GM04503 (cell line): ENCODE results near the gene RDH16.
"Not testable (repeated sequence)": the region's sequence is repeated elsewhere in the genome, so short reads cannot be mapped to it uniquely, and the experiment has no call there.

Experiments used
- DNase-seq: peaks from one replicate; pipeline ENCODE4 v3.0.0-alpha.2; 2012; ENCODE audit warnings: low read depth

The RDH16 gene

DNA sequence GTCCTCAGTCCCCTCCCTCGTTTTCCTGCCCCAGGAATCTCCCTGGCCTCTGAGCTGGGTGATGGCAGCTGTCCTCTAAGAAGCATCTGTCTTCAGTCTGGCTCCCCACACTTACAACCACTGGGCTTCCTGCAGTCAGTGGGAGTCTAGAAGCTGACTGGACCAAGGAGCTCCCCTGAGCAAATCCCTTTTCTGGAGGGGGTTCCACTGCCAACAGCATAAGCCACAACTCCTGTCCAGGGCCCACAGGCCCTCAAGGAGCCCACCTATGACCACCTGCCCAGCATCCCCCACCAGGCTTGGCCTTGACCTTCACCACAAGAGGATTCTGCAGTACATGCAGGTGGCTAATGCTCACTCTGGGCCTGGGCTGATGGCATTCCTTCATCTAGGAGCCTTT, 4.1 kb downstream of the RDH16 start:
- DNase-seq = no peak

DNA sequence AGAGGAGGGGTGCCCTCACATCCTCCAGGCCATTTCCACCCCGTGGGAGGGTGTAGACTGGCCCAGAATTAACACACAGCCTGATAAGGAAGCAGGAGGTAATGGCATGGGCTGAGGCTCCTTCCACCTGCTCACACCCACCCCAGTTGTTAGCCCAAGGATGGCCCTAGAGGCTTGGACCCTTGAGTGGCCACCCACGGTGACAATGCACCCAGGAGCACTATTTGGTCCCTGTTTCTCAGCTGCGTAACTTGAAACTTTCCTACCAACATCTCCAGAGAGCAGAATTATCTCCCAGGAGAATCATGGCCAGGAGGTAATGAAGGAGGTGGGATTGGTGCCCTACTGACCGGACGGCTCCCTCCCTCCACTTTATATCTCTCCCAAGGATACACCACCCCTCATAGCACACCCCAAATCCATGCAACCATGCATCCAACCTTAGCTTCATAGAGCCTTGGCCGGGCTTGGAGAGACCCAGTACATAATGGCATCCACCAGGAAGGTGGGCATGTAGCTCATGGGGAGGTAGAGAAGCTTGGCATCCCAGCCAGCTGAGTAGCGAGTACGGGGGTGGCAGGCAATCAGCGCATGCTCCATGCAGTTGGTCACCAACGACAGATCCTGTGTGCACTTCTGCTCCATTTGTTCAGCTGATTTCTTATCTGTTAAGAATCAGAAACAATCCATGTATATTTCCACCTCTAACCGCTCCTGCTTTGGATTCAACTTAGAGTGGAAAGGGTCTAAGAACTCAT, 5.6 kb downstream of the RDH16 start:
- DNase-seq = no peak

DNA sequence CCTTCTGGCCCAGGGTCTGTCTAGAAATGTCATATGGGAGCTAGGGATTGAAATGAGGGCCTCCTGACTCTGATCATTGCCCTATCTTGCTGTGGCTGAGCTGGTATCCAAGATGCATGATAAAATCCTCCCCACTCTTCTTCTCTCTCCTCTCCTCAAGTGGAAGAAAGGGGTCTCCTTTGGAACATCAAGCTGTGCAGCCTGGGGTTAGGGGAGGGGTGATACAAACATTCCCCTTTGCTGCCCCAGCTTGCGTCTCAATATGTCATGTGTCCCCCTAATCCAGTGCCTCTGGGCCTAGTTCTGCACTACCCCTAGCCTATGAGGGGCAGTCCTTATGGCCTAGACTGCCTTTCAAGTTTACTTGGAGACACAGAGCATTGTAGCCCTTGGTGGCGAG, 8.5 kb downstream of the RDH16 start:
- no peak for DNase-seq

DNA sequence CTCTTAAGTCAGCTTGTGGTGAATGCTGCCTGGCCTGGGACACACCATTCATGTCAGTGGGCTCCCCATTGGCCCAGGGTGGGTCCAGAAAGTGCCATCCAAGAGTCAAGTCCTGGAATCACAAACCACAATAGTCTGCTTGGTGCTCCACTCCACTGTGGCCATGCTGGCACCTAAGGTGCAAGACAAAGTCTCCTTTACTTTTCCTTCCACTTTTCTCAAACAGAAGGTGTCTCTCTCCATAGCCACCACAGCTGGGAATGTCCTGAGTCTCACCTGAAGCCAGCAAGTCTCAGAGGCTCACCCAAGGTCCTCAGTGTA, 9.0 kb downstream of the RDH16 start:
- DNase-seq = no peak

DNA sequence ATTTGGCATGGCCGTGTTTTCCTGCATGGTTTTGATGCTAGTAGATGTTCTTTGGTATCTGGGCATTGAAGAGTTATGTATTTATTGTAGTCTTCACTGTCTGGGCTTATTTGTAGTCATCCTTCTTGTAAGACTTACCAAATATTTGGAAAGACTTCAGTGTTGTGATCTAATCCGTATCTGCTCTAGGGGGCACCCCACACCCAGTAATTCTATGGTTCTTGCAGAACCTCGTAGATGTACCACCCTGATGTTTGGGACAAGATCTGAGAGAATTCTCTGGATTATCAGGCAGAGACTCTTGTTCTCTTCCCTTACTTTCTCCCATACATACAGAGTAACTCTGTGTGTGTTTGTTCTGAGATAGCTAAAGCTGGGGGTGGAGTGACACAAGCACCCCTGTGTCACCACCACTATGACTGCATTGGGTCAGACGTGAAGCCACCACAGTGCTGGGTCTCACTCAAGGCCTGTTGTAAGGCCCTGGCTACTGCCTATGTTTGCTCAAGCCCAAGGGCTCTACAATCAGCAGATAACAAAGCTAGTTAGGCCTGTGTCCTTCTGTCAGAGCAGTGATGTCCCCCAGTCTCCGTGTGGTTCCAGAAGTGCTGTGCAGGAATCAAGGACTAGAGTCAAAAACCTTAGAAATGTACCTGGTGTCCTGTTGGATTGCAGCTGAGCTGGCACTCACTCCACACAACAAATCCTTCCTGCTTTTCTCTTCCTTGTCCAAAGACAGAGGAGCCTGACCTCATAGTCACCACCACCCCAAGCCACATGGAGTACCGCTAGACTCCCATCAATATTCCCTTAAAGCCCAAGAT, 9.6 kb downstream of the RDH16 start:
- no peak for DNase-seq

DNA sequence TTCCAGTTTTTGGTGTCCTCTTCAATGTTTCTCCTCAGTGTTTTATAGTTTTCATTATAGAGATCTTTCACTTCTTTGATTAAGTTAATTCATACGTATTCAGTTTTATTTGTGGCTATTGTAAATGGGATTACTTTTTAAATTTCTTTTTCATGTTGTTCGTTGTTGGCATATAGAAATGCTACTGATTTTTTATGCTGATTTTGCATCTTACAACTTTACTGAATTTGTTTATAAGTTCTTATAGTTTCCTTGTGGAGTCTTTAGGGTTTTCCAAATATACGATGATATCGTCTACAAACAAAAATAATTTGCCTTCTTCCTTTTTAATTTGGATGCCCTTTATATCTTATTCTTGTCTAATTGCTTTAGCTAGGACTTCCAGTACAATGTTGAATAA, 13.5 kb downstream of the RDH16 start:
- DNase-seq = no peak

DNA sequence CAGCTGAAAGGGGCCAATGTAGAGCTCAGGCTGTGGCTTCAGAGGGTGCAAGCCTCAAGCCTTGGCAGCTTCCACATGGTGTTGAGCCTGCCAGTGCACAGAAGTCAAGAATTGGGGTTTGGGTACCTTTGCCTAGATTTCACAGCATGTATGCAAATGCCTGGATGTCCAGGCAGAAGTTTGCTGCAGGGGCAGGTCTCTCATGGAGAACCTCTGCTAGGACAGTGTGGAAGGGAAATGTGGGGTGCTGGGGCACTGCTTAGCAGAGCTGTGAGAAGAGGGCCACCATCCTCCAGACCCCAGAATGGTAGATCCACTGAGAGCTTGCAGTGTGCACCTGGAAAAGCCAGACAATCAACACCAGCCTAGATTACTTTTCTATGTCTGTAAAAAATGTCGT, 14.0 kb downstream of the RDH16 start:
- not testable (repeated sequence) for DNase-seq

DNA sequence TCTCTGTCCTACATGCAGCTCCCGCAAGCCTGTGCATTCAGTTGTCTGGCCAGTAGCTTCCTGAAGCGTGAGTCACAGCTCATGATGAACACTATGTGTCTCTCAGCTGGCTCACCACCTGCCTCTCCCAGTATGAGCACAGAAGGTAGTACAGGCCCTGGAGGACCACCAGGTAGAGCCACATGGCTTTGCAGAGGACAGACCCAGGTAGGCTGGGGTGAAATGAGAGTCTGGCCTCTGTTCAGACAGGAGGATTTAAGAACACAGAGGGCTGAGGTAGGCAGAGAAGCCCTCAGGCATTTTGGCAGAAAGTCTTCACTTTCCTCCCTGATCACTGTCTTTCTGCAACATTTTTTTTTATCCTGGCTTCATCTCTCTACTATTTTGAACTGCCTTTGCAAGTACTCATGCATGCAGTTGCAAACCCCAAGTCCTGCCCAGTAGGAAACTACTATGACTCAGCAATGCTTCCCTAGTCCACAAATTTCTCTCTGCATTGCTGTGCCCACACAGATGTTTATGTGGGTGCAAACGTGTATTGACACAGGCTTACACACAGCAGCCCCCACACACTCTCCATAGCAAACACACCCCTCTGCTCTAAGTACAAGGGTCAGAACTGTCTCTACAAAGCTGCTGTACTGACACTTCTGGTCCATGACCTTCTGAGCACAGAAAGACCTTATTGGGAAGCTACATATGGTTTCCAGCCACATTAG, 15.9 kb downstream of the RDH16 start:
- DNase-seq = peak; percentile 31

DNA sequence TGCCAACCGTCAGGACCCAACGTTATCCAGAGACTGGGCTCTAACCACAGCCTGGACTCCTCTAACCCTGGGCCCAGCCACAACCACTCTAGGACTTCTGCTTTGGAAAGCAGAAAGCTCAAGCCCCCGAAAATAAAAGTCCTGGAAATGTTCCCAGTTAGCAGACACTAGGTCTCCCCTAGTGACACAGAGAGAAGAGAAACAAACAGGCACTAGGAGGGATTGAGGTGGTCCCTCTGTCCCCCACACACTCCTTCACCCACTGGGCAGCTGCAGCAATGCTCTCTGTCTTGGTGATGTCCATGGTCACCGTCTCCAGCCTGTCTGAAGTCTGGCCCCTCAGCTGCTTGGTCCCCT, 16.5 kb downstream of the RDH16 start:
- DNase-seq = not testable (repeated sequence)

DNA sequence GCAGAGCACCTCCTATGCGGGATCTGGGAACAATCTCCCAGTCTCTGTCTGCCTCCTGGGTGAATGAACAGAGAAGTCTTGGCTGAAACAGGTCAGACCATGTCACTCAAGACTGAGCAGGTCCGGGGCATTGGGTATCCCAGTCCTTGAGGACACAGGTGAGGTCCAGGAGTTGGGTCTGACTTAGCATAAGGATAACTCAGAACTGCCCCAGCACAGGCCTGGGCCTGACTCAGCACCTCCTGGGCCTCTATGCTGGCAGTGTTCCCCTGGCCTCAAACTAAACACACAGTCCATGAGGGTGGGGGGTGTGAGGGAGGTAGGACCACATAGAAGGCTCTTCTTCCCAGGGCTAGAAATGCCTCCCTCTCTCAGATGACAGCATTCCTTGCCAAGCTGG, 21.7 kb downstream of the RDH16 start:
- no peak for DNase-seq

DNA sequence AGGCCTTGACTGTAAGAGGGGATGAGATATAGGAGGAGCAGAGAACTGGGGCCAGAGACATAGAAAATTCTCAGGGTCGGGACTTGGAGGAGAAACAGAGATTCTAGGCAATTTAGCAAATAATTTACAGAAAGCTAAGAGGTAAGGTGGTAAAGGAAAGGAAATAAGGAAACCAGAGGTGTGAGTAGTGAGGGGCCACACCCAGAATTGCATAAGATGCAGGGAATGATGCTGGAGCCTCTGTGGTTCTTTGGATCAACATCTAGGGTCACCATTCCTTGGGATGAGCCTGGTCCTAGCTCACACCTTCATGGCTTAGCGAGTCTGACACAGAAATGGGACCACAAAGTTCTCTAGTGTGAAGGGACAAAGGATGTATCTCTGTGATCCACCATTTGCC, 22.3 kb downstream of the RDH16 start:
- DNase-seq = no peak

DNA sequence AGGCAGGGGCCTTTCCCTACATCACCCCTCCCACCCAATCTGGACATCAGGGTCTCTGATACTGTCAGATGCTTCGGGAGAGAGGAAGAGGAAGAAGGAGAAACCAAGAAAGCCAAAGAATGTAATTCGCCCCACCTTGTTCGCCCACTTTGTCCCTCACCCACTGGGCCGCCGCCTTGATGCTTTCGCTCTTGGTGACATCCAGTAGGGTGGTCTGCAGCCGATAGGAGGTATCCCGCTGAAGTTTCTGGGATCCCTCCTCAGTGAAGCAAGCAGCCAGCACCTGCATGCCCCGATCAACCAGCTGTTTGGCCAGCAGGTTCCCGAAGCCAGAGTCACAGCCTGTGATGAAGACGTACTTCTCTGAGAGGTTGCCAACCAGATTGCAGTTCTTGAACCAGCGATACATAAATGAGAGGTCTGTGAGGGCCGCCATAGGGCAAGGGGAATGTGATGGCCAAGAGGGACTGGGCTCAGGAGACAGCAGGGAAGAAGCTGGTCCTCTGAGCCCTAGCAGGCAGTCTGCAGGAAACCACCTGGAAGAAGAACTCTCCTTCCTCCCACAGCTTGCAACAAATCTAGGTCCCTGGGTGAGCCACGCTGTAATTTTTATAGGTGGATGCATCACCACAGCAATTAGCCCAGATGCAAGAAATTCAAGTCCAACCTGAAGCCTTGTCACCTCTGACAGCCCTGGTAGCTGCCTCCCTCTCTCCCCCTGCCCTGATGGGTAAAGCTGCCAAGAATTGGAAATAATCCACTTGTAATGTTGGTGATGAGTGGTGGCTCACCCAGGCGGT, 23.4 kb downstream of the RDH16 start, which contains the start of gene SDR9C7:
Gene SDR9C7 (minus strand): TSS at position 583 of the 800 bp plus-strand sequence. CDS start 147 bp downstream, at position 436.
- no peak for DNase-seq

DNA sequence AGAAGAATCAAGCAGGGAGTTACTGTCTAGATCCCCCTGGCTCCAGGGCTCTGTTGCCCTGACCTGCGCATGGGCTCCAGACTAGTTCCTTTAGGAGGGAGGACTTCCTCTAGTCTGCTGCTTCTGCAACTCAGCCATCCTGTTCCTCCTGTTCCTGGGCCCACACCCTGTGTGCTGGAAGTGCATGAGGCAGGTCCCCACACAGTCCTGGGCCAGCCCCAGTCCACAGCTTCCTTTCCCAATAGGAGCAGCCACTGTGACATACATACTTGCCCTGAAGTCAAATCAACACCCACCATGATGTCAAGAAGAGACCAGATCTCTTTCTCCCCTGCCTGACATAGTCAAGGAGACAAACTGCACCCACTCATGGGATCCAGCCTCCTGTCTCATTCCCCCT, 24.5 kb downstream of the RDH16 start:
- DNase-seq = no peak

DNA sequence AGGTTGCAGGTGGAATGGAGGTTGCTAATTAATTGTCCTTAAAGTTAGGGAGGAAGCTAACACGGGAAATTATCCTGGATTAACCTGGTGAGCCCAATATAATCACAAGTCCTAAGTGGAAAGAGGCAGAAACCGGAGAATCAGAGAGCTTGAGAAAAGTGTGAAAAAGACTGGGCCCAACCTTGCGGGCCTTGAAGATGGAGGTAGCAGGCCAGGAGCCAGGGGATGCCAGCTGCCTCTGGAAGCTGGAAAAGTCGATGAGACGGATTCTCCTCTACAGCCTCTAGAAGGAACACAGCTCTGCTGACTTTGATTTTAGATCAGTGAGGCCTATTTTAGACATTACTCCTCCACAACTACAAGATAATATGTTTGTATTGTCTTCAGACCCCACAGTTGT, 25.3 kb downstream of the RDH16 start:
- no peak for DNase-seq

DNA sequence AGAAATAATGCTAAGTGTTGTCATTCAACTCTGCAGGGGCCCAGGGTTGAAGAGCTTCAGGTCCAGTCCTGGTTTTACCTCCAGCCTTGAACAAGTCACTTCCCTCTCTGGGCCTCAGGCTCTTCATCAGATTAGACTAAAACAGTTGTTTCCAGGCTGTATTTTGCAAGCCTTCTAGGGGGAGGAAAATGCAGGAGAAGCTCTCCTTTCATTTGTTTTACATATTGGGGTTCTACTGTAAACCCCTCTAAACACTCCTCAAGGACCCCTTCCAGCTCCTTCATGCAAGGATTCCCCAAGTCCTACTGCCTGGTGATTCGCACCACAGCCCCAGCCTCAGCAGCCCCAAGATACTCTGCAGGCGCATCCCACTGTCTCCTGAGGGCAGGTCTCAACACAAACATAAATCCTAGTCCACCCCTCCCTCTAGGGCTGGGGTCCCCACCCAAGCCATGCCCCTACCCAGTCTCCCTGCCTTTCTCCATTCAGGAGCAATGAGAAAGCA, 25.9 kb downstream of the RDH16 start:
- peak; percentile 17 for DNase-seq

DNA sequence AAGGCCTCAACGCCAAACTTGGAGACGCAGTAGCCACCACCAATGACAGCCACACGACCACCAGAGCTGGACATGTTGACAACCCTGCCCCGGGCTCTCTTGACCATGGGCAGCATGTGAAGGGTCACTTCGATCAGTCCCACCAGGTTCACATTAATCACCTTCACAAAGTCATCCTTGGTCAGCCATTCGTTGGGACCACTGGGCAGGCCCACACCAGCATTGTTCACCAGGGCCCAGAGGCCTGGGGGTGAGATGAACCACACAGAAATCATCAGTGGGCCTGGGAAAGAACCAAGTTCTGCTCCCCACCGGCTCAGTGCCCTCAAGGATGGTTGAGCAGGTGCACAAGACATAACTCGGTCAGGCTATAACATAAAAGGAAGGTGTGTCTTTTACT, 27.2 kb downstream of the RDH16 start:
- no peak for DNase-seq

DNA sequence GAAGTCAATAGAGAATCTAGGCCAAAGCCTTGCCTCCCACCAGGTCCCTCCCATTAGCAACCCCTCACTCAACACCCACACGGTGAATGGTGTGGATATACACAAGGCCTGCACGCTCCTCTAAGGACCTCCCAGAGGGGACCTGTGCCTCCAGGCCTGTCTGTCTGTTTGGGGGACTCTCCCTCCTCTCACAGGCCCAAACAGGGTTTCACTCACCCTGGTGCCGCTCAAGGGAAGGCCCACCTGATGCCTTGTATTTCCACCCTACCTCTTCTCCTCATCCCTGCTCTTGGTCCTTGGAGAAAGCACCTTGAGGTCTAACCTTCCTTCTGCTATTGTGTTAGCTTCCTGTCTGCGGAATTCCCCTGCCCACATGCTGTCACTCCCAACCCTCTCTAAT, 27.6 kb downstream of the RDH16 start:
- no peak for DNase-seq

DNA sequence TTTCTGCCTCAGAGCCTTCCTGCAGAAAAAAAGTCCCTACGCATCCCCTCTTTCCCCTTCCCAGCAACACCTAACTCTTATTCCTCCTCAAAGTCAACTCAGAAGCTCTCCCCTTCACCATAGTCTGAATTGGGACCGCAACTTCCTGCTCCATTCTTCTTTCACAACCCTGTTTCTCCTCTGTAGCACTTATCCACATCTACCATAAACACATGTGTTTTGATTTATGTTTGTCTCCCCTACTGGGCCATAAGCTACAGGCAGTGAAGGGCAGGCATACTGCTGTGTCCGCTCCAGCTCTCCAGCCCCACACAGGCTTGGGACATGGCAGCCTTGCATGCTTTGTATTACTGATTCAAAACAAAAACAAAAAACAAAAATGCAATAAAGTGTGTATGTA, 29.1 kb downstream of the RDH16 start:
- no peak for DNase-seq

DNA sequence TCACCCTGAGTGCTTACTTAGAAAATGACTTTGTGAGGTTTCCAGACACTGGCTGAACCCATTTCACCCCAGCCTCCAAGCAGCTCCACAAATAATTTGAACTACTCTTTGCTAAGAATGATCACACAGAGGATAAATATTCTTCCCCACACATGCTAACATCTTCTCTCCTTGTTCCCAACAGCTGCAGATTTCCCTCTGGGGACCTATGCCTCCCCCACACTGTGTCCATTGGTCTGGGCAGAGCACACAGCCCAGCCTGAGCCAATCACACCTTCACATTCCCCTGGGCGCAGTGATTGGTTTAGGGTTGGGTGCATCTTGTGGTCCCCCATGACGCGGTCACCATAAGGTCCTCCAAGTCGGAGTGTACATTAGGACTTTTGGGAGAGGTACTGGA, 30.1 kb downstream of the RDH16 start:
- DNase-seq = no peak

DNA sequence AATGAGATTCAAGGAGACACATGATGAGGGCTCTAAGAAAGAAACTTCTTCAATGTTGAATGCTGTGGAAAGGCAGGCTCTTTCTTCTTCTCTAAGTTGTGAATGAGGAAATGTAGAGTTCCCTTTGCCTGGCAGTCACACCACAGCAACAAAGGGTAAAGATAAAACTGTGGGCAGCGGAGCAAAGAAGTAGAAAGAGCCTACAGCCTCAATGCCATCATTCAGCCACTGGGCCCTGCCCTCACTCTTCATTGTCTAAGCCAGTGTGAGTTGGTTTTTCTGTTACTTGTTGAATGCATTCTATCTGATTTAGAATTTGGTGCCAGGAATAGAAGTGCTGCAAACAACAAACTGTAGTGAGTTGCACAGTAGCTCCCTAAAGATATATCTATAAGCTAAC, 35.4 kb downstream of the RDH16 start:
- DNase-seq = no peak

DNA sequence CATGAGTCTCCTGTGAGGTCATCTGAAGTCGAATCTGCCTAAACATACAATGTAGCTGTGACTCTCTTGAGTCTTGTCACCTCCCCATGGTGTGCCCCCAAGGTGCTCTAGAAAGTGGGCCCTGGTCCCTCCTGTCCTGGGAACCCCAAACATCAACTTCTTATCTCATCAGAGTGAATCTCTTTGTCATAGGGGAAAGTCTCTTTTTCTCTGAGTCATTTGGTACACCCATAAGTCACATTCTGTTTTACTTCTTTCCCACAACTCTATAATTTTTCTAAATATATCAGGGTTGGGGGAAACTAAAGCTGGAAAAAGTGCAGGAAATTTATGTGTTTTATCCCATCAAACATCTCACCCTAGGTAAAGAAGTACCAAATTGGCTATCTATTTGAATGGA, 36.1 kb downstream of the RDH16 start:
- DNase-seq = no peak

DNA sequence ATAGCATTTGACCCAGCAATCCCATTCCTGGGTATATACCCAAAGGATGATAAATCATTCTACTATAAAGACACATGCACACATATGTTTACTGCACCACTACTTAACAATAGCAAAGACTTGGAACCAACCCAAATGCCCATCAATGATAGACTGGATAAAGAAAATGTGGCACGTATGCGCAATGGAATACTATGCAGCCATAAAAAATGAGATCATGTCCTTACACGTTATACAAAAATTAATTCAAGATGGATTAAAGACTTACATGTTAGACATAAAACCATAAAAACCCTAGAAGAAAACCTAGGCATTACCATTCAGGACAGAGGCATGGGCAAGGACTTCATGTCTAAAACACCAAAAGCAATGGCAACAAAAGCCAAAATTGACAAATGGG, 39.3 kb downstream of the RDH16 start:
- not testable (repeated sequence) for DNase-seq
